ENCODE data around the gene PEAR1.

DNA sequence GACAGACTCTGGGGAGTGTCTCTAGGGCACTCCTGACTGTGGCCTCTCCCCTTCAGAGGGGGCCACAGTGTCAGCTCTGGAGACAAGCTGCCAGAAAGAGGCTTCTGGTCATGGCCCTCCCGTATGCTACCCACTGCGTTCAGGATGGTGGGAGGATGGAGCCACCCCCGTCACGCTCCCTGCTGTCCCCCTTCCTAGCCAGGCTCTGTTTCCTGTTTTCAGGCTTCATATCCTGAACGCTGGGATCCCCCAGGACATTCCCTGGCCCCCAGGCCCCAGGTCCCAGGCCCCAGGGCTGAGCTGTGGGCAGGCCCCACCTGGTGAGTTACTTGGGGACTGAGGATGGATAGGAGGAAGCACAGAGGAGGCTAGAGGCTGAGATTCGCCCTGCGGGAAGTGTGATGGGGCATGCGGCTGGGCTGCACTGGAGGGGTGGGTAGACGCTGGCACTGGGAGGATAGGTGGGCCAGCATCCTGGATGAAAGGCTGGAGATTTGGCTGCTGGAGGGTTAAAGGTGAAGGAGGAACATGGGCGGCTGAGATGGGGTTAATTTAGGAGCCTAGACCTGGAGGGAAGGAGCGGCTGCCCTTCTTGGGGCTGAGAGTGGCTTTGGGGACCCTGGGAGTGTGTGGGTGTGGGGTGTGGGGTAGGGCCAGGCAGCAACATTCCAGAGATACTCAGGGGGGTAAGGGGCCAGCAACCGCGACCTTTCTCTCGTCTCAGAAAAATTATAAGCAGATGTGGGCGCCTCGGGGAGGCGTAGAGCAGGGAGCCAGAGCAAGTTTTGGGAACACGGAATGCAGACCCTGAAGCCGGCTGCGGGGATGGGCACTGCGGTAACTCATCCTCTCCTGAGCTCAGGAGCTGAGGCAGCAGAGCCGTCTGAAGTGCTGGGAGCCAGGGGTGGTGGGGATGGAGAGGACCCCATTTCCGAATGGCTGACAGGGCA is 8.7 kb downstream of the PEAR1 start:
- TF ChIP-seq, protein P1, sequence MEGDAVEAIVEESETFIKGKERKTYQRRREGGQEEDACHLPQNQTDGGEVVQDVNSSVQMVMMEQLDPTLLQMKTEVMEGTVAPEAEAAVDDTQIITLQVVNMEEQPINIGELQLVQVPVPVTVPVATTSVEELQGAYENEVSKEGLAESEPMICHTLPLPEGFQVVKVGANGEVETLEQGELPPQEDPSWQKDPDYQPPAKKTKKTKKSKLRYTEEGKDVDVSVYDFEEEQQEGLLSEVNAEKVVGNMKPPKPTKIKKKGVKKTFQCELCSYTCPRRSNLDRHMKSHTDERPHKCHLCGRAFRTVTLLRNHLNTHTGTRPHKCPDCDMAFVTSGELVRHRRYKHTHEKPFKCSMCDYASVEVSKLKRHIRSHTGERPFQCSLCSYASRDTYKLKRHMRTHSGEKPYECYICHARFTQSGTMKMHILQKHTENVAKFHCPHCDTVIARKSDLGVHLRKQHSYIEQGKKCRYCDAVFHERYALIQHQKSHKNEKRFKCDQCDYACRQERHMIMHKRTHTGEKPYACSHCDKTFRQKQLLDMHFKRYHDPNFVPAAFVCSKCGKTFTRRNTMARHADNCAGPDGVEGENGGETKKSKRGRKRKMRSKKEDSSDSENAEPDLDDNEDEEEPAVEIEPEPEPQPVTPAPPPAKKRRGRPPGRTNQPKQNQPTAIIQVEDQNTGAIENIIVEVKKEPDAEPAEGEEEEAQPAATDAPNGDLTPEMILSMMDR (IDR thresholded peaks at IDR 0.05) = no peak
- TF ChIP-seq EP300 (IDR thresholded peaks at IDR 0.05) (no peak), POLR2A (IDR thresholded peaks at IDR 0.05) (no peak)

All from ovary (tissue), 3 donors.